Measurements from ENCODE around the gene BRD7.

Gene BRD7

GRCh38 chr16:50269061-50269705, 99.6 kb downstream of the BRD7 start:
- Histone ChIP-seq H3K4me1 (ENCODE audit: low read length) (peaks cover 34% of the 10 kb centered on the region), H3K79me2 (ENCODE audit: low read length) (no peaks in the 10 kb centered on the region), H3K4me2 (ENCODE audit: low read length) (no peak overlapping the region), H3K27ac (ENCODE audit: low read length) (no peak overlapping the region), H2AFZ (ENCODE audit: low read depth, low read length) (no peak overlapping the region), H3K36me3 (replicated peaks; ENCODE audit: low read depth, low read length) (no peaks in the 10 kb centered on the region), H3K27me3 (ENCODE audit: low read depth, low read length) (no peaks in the 10 kb centered on the region), H3K9ac (ENCODE audit: low read length) (no peak overlapping the region), H3K4me3 (ENCODE audit: low read length) (no peak overlapping the region), H3K9me3 (ENCODE audit: insufficient read depth, low read length) (no peaks in the 10 kb centered on the region), H4K20me1 (ENCODE audit: insufficient read depth, low read length) (no peaks in the 10 kb centered on the region)
- TF ChIP-seq EZH2phosphoT487 (IDR thresholded peaks at IDR 0.05; ENCODE audit: low read depth) (no peak), CTCF (IDR thresholded peaks at IDR 0.05; ENCODE audit: low read depth, low read length) (no peak)

GRCh38 chr16:50268352-50268751, 100.4 kb downstream of the BRD7 start:
- no peaks in the 10 kb centered on the region for H4K20me1 ChIP-seq (ENCODE audit: insufficient read depth, low read length)
- no peak overlapping the region for H2AFZ ChIP-seq (ENCODE audit: low read depth, low read length)
- no peaks in the 10 kb centered on the region for H3K9me3 ChIP-seq (ENCODE audit: insufficient read depth, low read length)
- no peak for TF ChIP-seq CTCF (IDR thresholded peaks at IDR 0.05; ENCODE audit: low read depth, low read length)
- no peak for TF ChIP-seq EZH2phosphoT487 (IDR thresholded peaks at IDR 0.05; ENCODE audit: low read depth)
- H3K79me2 ChIP-seq (ENCODE audit: low read length): no peaks in the 10 kb centered on the region
- no peak overlapping the region for H3K27ac ChIP-seq (ENCODE audit: low read length)
- no peak overlapping the region for H3K4me2 ChIP-seq (ENCODE audit: low read length)
- H3K9ac ChIP-seq (ENCODE audit: low read length): no peak overlapping the region
- no peaks in the 10 kb centered on the region for H3K36me3 ChIP-seq (replicated peaks; ENCODE audit: low read depth, low read length)
- peaks cover 34% of the 10 kb centered on the region for H3K4me1 ChIP-seq (ENCODE audit: low read length)
- H3K4me3 ChIP-seq (ENCODE audit: low read length): no peak overlapping the region
- H3K27me3 ChIP-seq (ENCODE audit: low read depth, low read length): no peaks in the 10 kb centered on the region

DNA sequence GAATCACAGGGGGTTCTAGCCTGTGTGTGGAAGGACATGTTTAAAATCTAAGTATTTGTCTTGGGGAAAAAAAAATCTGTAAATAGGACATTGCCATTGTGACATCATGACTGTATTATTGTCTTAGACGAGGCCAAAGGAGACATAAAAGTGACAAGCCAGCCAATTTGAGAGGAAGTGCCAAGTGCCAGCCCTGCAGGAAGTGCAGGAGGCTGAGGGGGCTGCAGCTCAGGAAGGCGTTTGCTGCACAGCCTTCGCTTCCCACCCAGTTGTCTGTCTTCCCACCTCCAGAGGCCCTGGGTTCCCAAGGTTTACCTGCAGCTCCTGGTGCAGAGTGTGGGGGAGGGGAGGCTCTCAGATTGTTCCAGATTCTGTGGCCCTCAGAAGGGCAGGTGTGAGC, 101.1 kb downstream of the BRD7 start:
- Histone ChIP-seq H2AFZ (ENCODE audit: low read depth, low read length) (no peak overlapping the region), H3K79me2 (ENCODE audit: low read length) (no peaks in the 10 kb centered on the region), H3K9me3 (ENCODE audit: insufficient read depth, low read length) (no peaks in the 10 kb centered on the region), H3K4me3 (ENCODE audit: low read length) (no peak overlapping the region), H3K9ac (ENCODE audit: low read length) (no peak overlapping the region), H4K20me1 (ENCODE audit: insufficient read depth, low read length) (no peaks in the 10 kb centered on the region), H3K36me3 (replicated peaks; ENCODE audit: low read depth, low read length) (no peaks in the 10 kb centered on the region), H3K27me3 (ENCODE audit: low read depth, low read length) (no peaks in the 10 kb centered on the region), H3K4me2 (ENCODE audit: low read length) (peak overlapping the region; percentile 98; the same call in 1 of the 2 replicates), H3K4me1 (ENCODE audit: low read length) (peaks cover 32% of the 10 kb centered on the region), H3K27ac (ENCODE audit: low read length) (no peak overlapping the region)
- no peak for TF ChIP-seq CTCF (IDR thresholded peaks at IDR 0.05; ENCODE audit: low read depth, low read length)
- no peak for TF ChIP-seq EZH2phosphoT487 (IDR thresholded peaks at IDR 0.05; ENCODE audit: low read depth)

DNA sequence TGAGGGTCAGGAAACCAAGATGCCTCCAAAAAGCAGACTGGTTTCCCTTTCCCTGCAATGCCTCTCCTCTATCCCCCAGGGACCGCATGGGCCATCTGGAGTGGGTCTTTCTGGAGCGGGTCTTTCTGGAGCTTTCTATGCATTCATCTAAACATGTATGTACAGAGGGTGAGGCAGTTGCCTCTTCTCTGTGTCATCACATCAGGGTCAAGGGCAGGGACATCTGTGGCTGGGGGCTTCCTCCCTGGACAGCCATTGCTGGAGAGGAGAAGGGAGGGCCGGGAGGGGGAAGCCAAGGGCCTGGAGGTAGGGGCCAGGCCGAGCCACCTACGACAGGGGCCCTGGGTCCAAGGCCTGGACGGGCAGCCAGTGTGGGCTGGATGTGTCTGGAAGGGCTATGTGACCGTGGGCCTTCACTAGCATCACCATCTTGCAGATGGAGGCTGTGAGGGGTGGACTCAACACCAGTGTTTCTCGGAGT, 101.6 kb downstream of the BRD7 start:
- Histone ChIP-seq H2AFZ (ENCODE audit: low read depth, low read length) (no peak overlapping the region), H3K4me1 (ENCODE audit: low read length) (peaks cover 32% of the 10 kb centered on the region), H3K9ac (ENCODE audit: low read length) (peak overlapping the region; percentile 77; the same call in 1 of the 2 replicates), H3K4me3 (ENCODE audit: low read length) (peak overlapping the region; percentile 84), H3K27me3 (ENCODE audit: low read depth, low read length) (no peaks in the 10 kb centered on the region), H3K27ac (ENCODE audit: low read length) (no peak overlapping the region), H4K20me1 (ENCODE audit: insufficient read depth, low read length) (no peaks in the 10 kb centered on the region), H3K4me2 (ENCODE audit: low read length) (peak overlapping the region; percentile 98), H3K9me3 (ENCODE audit: insufficient read depth, low read length) (no peaks in the 10 kb centered on the region), H3K36me3 (replicated peaks; ENCODE audit: low read depth, low read length) (no peaks in the 10 kb centered on the region), H3K79me2 (ENCODE audit: low read length) (no peaks in the 10 kb centered on the region)
- TF ChIP-seq CTCF (IDR thresholded peaks at IDR 0.05; ENCODE audit: low read depth, low read length) (no peak), EZH2phosphoT487 (IDR thresholded peaks at IDR 0.05; ENCODE audit: low read depth) (no peak)
